GM10248 (cell line): ENCODE data around the gene OXNAD1.

Source experiments
- CTCF ChIA-PET: fragments of 300-600 bp; sonication (Branson Sonifier 250); formaldehyde crosslinking; extraction: SDS; loops from one replicate; lab custom pipeline; 2021; ENCODE audit warnings: antibody characterized with exemption; lab: Yijun Ruan, JAX
- POLR2A ChIA-PET: fragments of 350-650 bp; sonication (Branson Sonifier 250); formaldehyde crosslinking; extraction: SDS; loops from one replicate; lab custom pipeline; 2020; ENCODE audit warnings: antibody characterized with exemption; lab: Yijun Ruan, JAX
- DNase-seq: peaks from one replicate; pipeline ENCODE4 v3.0.0; 2012; ENCODE audit errors: extremely low spot score
- TF ChIP-seq, protein P1 (sequence below): IDR thresholded peaks from 2 replicates; pipeline ENCODE4 v1.5.1; 2012; ENCODE audit warnings: mild to moderate bottlenecking, low read depth; ENCODE audit errors: extremely low read depth, missing control alignments, control extremely low read depth

The OXNAD1 gene

DNA sequence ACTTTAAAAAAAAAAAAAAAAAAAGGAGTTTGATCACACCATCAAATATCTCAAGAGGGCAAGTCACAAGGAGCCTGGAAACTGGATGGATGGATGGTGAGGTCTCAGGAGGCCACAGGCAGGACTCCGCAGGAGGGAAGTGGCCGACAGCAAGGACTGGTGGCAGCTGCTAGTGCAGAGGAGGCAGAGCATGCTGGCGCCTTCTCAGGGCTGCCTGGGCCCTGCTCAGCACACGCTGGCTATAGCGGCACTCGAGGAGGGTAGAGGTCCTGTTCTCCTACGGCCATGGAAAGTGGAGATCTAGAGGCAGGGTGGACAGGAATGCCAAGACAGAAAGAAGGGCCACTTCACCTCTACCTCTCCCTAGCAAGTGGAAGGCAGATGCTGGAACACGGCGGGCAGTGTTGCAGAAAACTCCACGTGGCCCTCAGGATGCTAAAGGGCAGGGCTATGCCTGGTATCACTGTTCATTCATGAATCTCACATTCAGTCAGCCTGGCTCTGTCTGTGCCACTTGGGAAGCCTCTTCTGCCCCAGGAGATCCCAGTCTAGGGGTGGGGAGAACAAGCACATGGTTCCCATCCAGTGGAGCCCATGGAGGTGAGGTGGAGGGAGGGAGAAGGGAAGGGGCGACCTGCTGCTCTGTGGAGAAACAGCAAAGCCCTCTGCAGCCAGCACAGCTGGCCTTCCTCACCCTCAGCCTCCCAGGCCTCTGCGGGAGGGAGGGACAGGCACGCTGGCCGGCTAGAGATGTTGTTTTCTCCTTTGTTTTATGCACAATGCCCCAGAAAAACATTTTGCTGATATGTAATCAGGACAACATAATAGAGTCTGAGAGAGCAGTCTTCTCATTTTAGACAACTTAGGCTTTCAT, 71.0 kb downstream of the OXNAD1 start:
- ChIA-PET POLR2A (no interaction called here), CTCF (interaction anchor here (0.8 to 3.6 kb wide), 4 partner anchors 16 to 32 kb away, joined by 3 to 16 read pairs (median 5); no protein-coding TSS in a partner anchor)
- no peak for DNase-seq
- TF ChIP-seq, protein P1, sequence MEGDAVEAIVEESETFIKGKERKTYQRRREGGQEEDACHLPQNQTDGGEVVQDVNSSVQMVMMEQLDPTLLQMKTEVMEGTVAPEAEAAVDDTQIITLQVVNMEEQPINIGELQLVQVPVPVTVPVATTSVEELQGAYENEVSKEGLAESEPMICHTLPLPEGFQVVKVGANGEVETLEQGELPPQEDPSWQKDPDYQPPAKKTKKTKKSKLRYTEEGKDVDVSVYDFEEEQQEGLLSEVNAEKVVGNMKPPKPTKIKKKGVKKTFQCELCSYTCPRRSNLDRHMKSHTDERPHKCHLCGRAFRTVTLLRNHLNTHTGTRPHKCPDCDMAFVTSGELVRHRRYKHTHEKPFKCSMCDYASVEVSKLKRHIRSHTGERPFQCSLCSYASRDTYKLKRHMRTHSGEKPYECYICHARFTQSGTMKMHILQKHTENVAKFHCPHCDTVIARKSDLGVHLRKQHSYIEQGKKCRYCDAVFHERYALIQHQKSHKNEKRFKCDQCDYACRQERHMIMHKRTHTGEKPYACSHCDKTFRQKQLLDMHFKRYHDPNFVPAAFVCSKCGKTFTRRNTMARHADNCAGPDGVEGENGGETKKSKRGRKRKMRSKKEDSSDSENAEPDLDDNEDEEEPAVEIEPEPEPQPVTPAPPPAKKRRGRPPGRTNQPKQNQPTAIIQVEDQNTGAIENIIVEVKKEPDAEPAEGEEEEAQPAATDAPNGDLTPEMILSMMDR: no peak

DNA sequence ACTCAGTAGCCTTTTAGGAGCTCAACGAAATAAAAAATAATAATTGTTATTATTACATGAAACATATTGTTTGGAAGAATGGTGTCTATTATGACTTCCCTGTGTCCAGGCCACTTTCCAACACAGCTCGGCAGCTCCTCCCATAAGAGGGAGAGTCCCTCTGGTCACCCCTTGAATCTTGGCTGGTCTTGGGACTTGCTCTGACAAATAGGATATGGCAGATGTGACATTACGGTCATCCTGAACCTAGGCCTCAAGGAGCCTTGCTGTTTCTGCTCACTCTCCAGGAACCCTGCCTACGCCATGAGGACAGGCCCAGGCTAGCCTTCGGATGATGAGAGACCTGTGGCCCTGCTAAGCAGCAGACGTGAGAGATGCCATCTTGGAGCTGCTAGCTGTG, 71.8 kb downstream of the OXNAD1 start:
- DNase-seq: no peak
- POLR2A ChIA-PET: no interaction called here
- CTCF ChIA-PET: interaction anchor here (0.8 to 3.1 kb wide), 4 partner anchors 17 to 32 kb away, joined by 3 to 12 read pairs (median 7); no protein-coding TSS in a partner anchor
- TF ChIP-seq, protein P1: no peak

DNA sequence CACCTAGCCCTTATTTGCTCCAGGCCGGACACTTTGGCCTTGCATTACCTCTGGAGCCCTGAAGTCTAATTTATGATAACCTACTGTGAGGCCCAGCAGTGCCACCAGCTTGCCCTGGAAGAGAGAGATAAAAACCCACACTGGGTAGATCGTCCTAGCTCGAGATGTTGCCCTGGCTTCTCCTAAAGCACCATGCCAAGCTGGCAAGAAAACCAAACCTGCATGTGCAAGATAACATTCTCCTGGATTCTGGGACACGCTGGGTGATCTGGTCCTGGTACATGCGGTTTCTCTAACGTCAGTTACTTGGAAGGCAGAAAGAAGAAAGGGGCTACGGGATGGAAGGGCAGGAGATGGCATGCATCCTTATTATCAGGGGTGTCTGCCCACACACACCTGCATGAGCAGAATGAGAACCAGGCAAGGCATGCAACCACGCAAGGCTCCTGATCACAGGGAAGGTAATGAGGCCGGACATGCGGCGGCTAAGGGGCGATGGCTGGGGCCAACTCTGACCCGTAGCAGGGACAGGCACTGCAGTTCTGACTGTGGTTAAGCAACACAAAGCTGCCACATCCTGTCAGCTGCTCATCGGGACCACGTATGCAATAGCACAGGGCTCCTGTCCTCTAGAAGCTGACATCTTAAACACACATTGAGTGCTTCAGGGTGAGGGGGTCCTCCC, 73.0 kb downstream of the OXNAD1 start:
- CTCF ChIA-PET: interaction anchor here (1.0 to 3.1 kb wide), 3 partner anchors 18 to 32 kb away, joined by 3 to 12 read pairs (median 8); no protein-coding TSS in a partner anchor
- DNase-seq: peak; percentile 48
- POLR2A ChIA-PET: interaction anchor here (0.6 kb wide), 1 partner anchor 1921 kb away, joined by 5 read pairs; no protein-coding TSS in a partner anchor
- TF ChIP-seq, protein P1: no peak

DNA sequence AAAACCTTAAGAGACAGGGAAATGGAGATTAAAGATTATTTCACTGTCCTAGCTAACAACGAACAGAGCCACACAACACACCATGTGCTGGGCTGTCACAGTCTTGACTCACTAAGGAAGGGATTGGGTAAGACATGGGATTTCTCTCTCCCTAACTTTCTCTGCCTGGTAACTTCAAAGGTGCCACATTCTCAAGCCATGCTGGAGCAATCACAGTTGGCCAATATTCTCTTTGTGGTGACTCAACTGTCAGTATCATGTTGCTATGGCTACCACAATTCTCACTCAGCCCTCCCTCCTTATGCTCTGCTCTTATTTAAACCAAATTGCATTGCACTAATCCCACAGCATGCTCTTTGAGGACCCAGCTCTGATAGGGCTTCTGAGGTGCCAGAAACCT, 74.0 kb downstream of the OXNAD1 start:
- ChIA-PET CTCF (interaction anchor here (1.0 to 3.1 kb wide), 2 partner anchors 19 to 31 kb away, joined by 3 to 12 read pairs; no protein-coding TSS in a partner anchor), POLR2A (interaction anchor here (0.6 kb wide), 1 partner anchor 679 kb away, joined by 4 read pairs; no protein-coding TSS in a partner anchor)
- TF ChIP-seq, protein P1: no peak
- no peak for DNase-seq

DNA sequence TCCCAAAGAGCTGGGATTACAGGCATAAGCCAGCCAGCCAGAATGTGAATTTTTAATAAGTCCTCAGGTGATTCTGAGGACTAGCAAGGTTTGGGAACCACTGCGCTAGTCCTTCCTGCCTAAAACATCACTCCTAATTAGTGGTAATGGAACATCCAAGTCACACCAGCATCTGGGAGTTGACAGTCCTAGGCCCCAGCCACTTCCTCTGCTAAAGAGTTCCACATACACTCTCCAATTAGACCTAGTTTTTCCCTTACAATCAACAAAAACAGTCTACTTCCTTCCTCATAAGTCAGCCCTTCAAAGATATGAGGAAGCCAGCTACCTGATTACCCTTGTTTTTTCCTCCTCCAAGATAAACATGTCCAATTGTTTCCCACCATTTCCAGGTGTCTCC, 78.1 kb downstream of the OXNAD1 start:
- TF ChIP-seq, protein P1: no peak
- DNase-seq: no peak
- CTCF ChIA-PET: interaction anchor here (1.6 kb wide), 1 partner anchor 20 kb away, joined by 4 read pairs; no protein-coding TSS in a partner anchor
- POLR2A ChIA-PET: no interaction called here
